ENCODE measurements around the gene COQ4.

The COQ4 gene

DNA sequence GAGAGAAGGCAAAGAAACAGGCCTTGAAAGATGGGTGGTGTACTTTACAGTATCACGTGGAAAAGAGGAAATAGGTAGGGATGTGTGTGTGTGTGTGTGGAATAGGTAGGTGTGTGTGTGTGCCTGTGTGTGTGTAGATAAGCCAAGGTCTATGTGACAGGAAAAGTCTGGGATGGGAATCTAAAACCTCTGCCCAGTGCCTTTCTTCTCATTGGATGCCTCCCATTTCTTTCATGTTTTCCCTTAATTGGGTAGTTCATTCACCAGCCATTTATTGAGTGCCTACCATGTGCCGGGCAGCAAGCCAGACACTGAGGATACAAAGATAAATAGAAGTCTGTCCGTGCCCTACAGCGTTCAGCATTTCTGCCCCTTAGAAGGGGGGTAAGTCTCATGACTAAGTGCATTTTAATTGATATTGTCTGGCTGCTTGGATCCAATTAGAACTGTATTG lies 49.6 kb downstream of the COQ4 start:
- Histone ChIP-seq H3K36me3 (ENCODE audit: control insufficient read depth in 4 of 4, insufficient read depth in 4 of 4, low read length in 3 of 4) (peaks cover 2 to 15% (median 14%) of the 10 kb centered on the region in 4 experiments), H3K4me3 (ENCODE audit: control insufficient read depth in 1 of 7, extremely low read depth in 1 of 7, insufficient read depth in 4 of 7, low read depth in 2 of 7, low read length in 6 of 7) (peak overlapping the region in 6 of 7 experiments; percentile 76 to 95 (median 92)), H3K9me3 (ENCODE audit: control extremely low read depth in 1 of 5, control insufficient read depth in 4 of 5, insufficient read depth in 2 of 5, low read depth in 1 of 5, low read length in 4 of 5) (no peaks in the 10 kb centered on the region), H3K4me1 (ENCODE audit: control extremely low read depth in 1 of 4, control insufficient read depth in 4 of 4, insufficient read depth in 4 of 4, low read length in 3 of 4) (peaks cover 10 to 24% (median 19%) of the 10 kb centered on the region in 4 experiments), H3K27ac (ENCODE audit: insufficient read depth in 1 of 2, low read depth in 1 of 2, low read length in 2 of 2, poor library complexity in 1 of 2, severe bottlenecking in 2 of 2) (peak overlapping the region; percentile 86 to 92), H3K27me3 (replicated peaks in 2 of 5; ENCODE audit: control insufficient read depth in 4 of 5, insufficient read depth in 5 of 5, low read length in 4 of 5) (no peaks in the 10 kb centered on the region)
- WGBS (ENCODE audit: insufficient coverage), result 17% methylated on average over 2 of the region's 4 CpGs
- CTCF ChIA-PET, result interaction anchor here (1.3 to 2.7 kb wide), 2 partner anchors 10 to 30 kb away, joined by 3 to 21 read pairs; no protein-coding TSS in a partner anchor
- POLR2A ChIA-PET, result no interaction called here
- peak; percentile 43 to 73 (median 55) for DNase-seq

DNA sequence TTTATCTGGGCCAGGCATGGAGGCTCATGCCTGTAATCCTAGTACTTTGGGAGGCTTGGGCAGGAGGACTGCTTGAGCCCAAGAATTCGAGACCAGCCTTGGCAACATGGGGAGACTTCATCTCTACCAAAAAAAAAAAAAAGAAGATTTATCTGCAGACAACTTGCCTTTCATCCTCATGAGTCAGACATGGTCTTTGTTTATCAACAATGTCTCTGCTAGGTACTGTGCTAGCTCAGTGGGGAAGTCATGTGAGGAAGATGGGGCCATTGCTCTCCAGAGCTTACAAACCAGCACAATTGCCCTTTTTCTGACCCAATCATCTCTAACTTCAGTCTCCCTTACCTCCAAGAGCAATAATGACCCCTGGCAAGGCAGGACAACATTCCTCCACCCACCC lies 50.1 kb downstream of the COQ4 start:
- CTCF ChIA-PET, result interaction anchor here (2.7 kb wide), 1 partner anchor 11 kb away, joined by 21 read pairs; no protein-coding TSS in a partner anchor
- no peaks in the 10 kb centered on the region for H3K9me3 ChIP-seq (ENCODE audit: control extremely low read depth in 1 of 5, control insufficient read depth in 4 of 5, insufficient read depth in 2 of 5, low read depth in 1 of 5, low read length in 4 of 5)
- no peaks in the 10 kb centered on the region for H3K27me3 ChIP-seq (replicated peaks in 2 of 5; ENCODE audit: control insufficient read depth in 4 of 5, insufficient read depth in 5 of 5, low read length in 4 of 5)
- peak overlapping the region; percentile 86 to 92 for H3K27ac ChIP-seq (ENCODE audit: insufficient read depth in 1 of 2, low read depth in 1 of 2, low read length in 2 of 2, poor library complexity in 1 of 2, severe bottlenecking in 2 of 2)
- H3K4me3 ChIP-seq (ENCODE audit: control insufficient read depth in 1 of 7, extremely low read depth in 1 of 7, insufficient read depth in 4 of 7, low read depth in 2 of 7, low read length in 6 of 7), result peak overlapping the region in 5 of 7 experiments; percentile 5 to 94 (median 92)
- DNase-seq, result peak in 2 of 3 donors; percentile 9 to 33
- POLR2A ChIA-PET, result no interaction called here
- H3K4me1 ChIP-seq (ENCODE audit: control extremely low read depth in 1 of 4, control insufficient read depth in 4 of 4, insufficient read depth in 4 of 4, low read length in 3 of 4), result peaks cover 10 to 24% (median 19%) of the 10 kb centered on the region in 4 experiments
- WGBS (ENCODE audit: insufficient coverage), result 100% methylated on average over 1 of the region's 1 CpG
- H3K36me3 ChIP-seq (ENCODE audit: control insufficient read depth in 4 of 4, insufficient read depth in 4 of 4, low read length in 3 of 4), result peaks cover 2 to 18% (median 16%) of the 10 kb centered on the region in 4 experiments

DNA sequence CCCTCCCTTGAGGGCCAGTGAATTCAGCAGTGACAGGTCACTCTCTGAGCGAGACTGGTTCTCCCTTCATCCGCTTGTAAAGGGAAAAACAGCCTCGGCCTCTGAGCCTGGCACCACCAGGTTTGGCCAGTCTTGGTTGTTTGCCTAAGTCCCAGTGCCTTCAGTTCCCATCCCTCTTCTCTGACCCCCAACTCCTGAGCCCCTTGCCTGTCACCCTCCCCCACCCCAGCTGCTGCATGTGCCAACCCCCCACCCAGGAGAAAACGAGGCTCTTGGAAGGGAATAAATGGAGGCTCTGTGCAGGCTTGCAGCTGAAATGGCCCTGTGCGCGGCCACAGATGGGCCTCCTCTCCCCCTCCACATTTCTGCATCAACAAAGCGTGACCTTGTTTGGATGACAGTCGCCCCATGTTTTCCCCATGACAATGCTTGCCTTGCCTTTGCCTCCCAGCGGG lies 51.6 kb downstream of the COQ4 start:
- no peak for DNase-seq
- Histone ChIP-seq H3K27ac (ENCODE audit: insufficient read depth in 1 of 2, low read depth in 1 of 2, low read length in 2 of 2, poor library complexity in 1 of 2, severe bottlenecking in 2 of 2) (no peak overlapping the region), H3K9me3 (ENCODE audit: control extremely low read depth in 1 of 5, control insufficient read depth in 4 of 5, insufficient read depth in 2 of 5, low read depth in 1 of 5, low read length in 4 of 5) (no peaks in the 10 kb centered on the region), H3K4me1 (ENCODE audit: control extremely low read depth in 1 of 4, control insufficient read depth in 4 of 4, insufficient read depth in 4 of 4, low read length in 3 of 4) (peaks cover 10 to 24% (median 19%) of the 10 kb centered on the region in 4 experiments), H3K27me3 (replicated peaks in 2 of 5; ENCODE audit: control insufficient read depth in 4 of 5, insufficient read depth in 5 of 5, low read length in 4 of 5) (no peaks in the 10 kb centered on the region), H3K4me3 (ENCODE audit: control insufficient read depth in 1 of 7, extremely low read depth in 1 of 7, insufficient read depth in 4 of 7, low read depth in 2 of 7, low read length in 6 of 7) (no peak overlapping the region), H3K36me3 (ENCODE audit: control insufficient read depth in 4 of 4, insufficient read depth in 4 of 4, low read length in 3 of 4) (peaks cover 2 to 25% (median 22%) of the 10 kb centered on the region in 4 experiments)
- 97% methylated on average over 7 of the region's 9 CpGs for WGBS (ENCODE audit: insufficient coverage)
- ChIA-PET POLR2A (no interaction called here), CTCF (no interaction called here)

DNA sequence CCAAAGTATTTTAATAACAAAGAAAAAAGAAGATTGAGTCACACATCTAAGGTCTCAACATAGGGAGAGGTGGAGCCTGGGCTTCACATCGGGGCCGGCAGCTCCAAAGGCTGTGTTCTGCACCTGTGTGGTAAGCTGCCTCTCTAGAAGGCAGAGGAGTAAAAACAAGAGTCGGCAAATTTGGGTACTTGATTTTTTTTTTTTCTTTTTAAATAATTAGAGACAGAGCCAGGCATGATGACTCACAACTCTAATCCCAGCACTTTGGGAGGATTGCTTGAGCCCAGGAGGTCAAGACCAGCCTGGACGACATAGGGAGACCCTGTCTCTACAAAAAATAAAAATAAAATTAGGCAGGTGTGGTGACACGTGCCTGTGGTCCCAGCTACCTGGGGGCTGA lies 53.2 kb downstream of the COQ4 start:
- Histone ChIP-seq H3K27me3 (replicated peaks in 2 of 5; ENCODE audit: control insufficient read depth in 4 of 5, insufficient read depth in 5 of 5, low read length in 4 of 5) (no peaks in the 10 kb centered on the region), H3K4me1 (ENCODE audit: control extremely low read depth in 1 of 4, control insufficient read depth in 4 of 4, insufficient read depth in 4 of 4, low read length in 3 of 4) (peaks cover 8 to 16% (median 12%) of the 10 kb centered on the region in 4 experiments), H3K4me3 (ENCODE audit: control insufficient read depth in 1 of 7, extremely low read depth in 1 of 7, insufficient read depth in 4 of 7, low read depth in 2 of 7, low read length in 6 of 7) (no peak overlapping the region), H3K36me3 (ENCODE audit: control insufficient read depth in 4 of 4, insufficient read depth in 4 of 4, low read length in 3 of 4) (peaks cover 2 to 29% (median 24%) of the 10 kb centered on the region in 4 experiments), H3K9me3 (ENCODE audit: control extremely low read depth in 1 of 5, control insufficient read depth in 4 of 5, insufficient read depth in 2 of 5, low read depth in 1 of 5, low read length in 4 of 5) (no peaks in the 10 kb centered on the region), H3K27ac (ENCODE audit: insufficient read depth in 1 of 2, low read depth in 1 of 2, low read length in 2 of 2, poor library complexity in 1 of 2, severe bottlenecking in 2 of 2) (no peak overlapping the region)
- no peak for DNase-seq
- 94% methylated on average over 2 of the region's 5 CpGs for WGBS (ENCODE audit: insufficient coverage)
- ChIA-PET CTCF (interaction anchor here (1.6 to 2.1 kb wide), 2 partner anchors 13 to 37 kb away, joined by 5 to 8 read pairs; no protein-coding TSS in a partner anchor), POLR2A (interaction anchor here (0.6 kb wide), 1 partner anchor 237 kb away, joined by 8 read pairs; no protein-coding TSS in a partner anchor)

DNA sequence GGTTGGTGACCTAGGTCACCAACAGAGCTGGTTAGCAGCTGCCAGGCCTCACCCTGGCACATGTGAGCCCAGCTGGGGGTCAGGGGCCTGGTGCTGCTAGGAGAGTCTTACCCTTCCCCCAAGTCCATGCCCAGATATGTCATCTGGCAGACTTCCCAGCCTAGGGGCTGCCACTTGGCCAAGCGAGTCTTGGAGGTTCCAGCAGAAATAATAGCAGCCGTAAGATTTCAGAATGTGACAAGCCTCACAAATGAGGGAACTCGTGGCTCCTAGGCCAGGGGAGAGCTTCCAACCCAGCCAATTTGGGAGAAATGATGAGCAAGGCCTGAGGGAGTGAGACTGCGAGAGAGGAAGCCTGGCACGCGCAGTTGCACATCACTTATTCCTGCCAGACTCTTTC lies 59.6 kb downstream of the COQ4 start:
- no peak for DNase-seq
- WGBS (ENCODE audit: insufficient coverage), result 90% methylated on average over 3 of the region's 6 CpGs

DNA sequence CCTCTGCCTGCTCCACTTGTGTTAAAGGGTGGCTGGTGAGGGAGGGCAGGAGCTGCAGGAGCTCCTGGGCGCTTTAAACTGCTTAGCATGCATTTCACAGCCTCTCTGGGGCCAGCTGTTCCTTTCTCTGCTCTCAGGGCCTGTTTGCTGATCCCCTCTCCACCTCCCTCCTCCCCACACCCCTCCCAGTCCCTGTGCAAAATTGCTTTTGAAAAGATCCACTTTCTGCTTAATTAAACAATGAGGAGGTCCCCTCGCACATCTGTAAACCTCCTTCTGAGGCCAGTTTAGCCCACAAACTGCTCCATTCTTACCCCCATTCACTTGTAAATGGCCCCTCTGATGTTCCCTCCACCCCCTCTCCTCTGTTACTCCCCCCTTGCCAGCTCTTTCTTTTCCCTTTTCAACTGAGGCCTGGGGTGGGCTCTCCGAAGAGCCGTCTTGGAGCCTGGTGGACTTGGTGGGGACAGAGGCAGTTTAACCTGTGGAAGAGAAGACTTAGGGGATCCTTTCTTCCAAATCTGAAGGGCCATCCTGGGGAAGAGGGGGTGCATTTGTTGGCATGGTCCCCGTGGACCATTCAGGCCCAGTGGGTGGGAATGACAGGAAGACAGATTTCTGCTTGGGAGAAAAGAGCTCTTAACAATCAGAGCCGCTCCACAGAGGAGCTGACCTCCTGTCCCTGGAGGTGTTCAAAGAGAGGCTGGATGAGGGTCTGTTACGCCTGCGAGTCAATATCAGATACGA lies 60.5 kb downstream of the COQ4 start:
- Histone ChIP-seq H3K27me3 (replicated peaks in 2 of 5; ENCODE audit: control insufficient read depth in 4 of 5, insufficient read depth in 5 of 5, low read length in 4 of 5) (no peaks in the 10 kb centered on the region), H3K9me3 (ENCODE audit: control extremely low read depth in 1 of 5, control insufficient read depth in 4 of 5, insufficient read depth in 2 of 5, low read depth in 1 of 5, low read length in 4 of 5) (no peaks in the 10 kb centered on the region), H3K36me3 (ENCODE audit: control insufficient read depth in 4 of 4, insufficient read depth in 4 of 4, low read length in 3 of 4) (peaks cover 2 to 73% (median 54%) of the 10 kb centered on the region in 4 experiments), H3K4me3 (ENCODE audit: control insufficient read depth in 1 of 7, extremely low read depth in 1 of 7, insufficient read depth in 4 of 7, low read depth in 2 of 7, low read length in 6 of 7) (no peak overlapping the region), H3K27ac (ENCODE audit: insufficient read depth in 1 of 2, low read depth in 1 of 2, low read length in 2 of 2, poor library complexity in 1 of 2, severe bottlenecking in 2 of 2) (no peak overlapping the region), H3K4me1 (ENCODE audit: control extremely low read depth in 1 of 4, control insufficient read depth in 4 of 4, insufficient read depth in 4 of 4, low read length in 3 of 4) (no peaks in the 10 kb centered on the region)
- ChIA-PET CTCF (interaction anchor here (0.5 to 1.4 kb wide), 4 partner anchors 19 to 1503 kb away, joined by 3 to 4 read pairs (median 3); no protein-coding TSS in a partner anchor), POLR2A (no interaction called here)
- 98% methylated on average over 6 of the region's 9 CpGs for WGBS (ENCODE audit: insufficient coverage)
- DNase-seq, result no peak

More for the DNA sequence above, 59.6 kb downstream of the COQ4 start:
- no peaks in the 10 kb centered on the region for H3K4me1 ChIP-seq (ENCODE audit: control extremely low read depth in 1 of 4, control insufficient read depth in 4 of 4, insufficient read depth in 4 of 4, low read length in 3 of 4)
- ChIA-PET POLR2A (no interaction called here), CTCF (interaction anchor here (0.6 kb wide), 1 partner anchor 1504 kb away, joined by 3 read pairs; no protein-coding TSS in a partner anchor)
- H3K27me3 ChIP-seq (replicated peaks in 2 of 5; ENCODE audit: control insufficient read depth in 4 of 5, insufficient read depth in 5 of 5, low read length in 4 of 5), result no peaks in the 10 kb centered on the region
- H3K27ac ChIP-seq (ENCODE audit: insufficient read depth in 1 of 2, low read depth in 1 of 2, low read length in 2 of 2, poor library complexity in 1 of 2, severe bottlenecking in 2 of 2), result peak overlapping the region in 1 of 2 experiments; percentile 32
- no peaks in the 10 kb centered on the region for H3K9me3 ChIP-seq (ENCODE audit: control extremely low read depth in 1 of 5, control insufficient read depth in 4 of 5, insufficient read depth in 2 of 5, low read depth in 1 of 5, low read length in 4 of 5)
- H3K36me3 ChIP-seq (ENCODE audit: control insufficient read depth in 4 of 4, insufficient read depth in 4 of 4, low read length in 3 of 4), result peaks cover 2 to 70% (median 50%) of the 10 kb centered on the region in 4 experiments
- H3K4me3 ChIP-seq (ENCODE audit: control insufficient read depth in 1 of 7, extremely low read depth in 1 of 7, insufficient read depth in 4 of 7, low read depth in 2 of 7, low read length in 6 of 7), result no peak overlapping the region

Measured in common myeloid progenitor, CD34-positive (primary cell).